Kidney (tissue), 14 donors: ENCODE data around the gene UCK1. TPM values are rescaled to one million over a fixed set of nuclear protein-coding genes. Genes with fewer than 3 reads are reported as not detected.

ENCODE experiments used
- DNase-seq, 5 donors: peaks; one replicate each; pipeline ENCODE4 v3.0.0-alpha.2; 2013 to 2020
- FAIRE-seq: peaks from 2 replicates; lab custom pipeline; 2012; peaks lifted over from hg19 to GRCh38; lab: Jason Lieb, UNC
- H3K27ac ChIP-seq, 2 donors: one replicate each; pipeline ENCODE4 v1.7.0; 2013; ENCODE audit warnings: low read depth in 2 of 2, low read length in 2 of 2, inconsistent platforms in 1 of 2
- H3K27me3 ChIP-seq: one replicate; pipeline ENCODE4 v1.7.1; 2013; ENCODE audit warnings: low read length, inconsistent platforms; ENCODE audit not compliant: control insufficient read depth, insufficient read depth
- H3K36me3 ChIP-seq, 3 donors: one replicate each; pipeline versions ENCODE4 v1.7.0 to v1.7.1; 2013; ENCODE audit warnings: low read length in 3 of 3, control low read depth in 1 of 3, inconsistent platforms in 1 of 3; ENCODE audit not compliant: insufficient read depth in 3 of 3, control insufficient read depth in 2 of 3
- H3K4me1 ChIP-seq, 3 donors: one replicate each; pipeline versions ENCODE4 v1.7.0 to v1.7.1; 2013; ENCODE audit warnings: low read length in 3 of 3, inconsistent platforms in 1 of 3, low read depth in 1 of 3; ENCODE audit not compliant: control insufficient read depth in 2 of 3, insufficient read depth in 2 of 3
- H3K4me3 ChIP-seq, 3 donors: one replicate each; pipeline versions ENCODE4 v1.7.0 to v1.8.1; 2013; ENCODE audit warnings: low read length in 3 of 3, control low read depth in 1 of 3, inconsistent platforms in 1 of 3
- H3K9ac ChIP-seq, 3 donors: one replicate each; pipeline versions ENCODE4 v1.7.0 to v1.7.1; 2013; ENCODE audit warnings: low read length in 3 of 3, control low read depth in 1 of 3, inconsistent platforms in 1 of 3
- H3K9me3 ChIP-seq, 3 donors: one replicate each; pipeline versions ENCODE4 v1.7.0 to v1.7.1; 2013; ENCODE audit warnings: low read length in 3 of 3, control low read depth in 1 of 3, inconsistent platforms in 1 of 3; ENCODE audit not compliant: control insufficient read depth in 2 of 3, insufficient read depth in 1 of 3
- CTCF ChIP-seq: IDR thresholded peaks from 3 replicates; pipeline ENCODE4 v1.5.1; 2012; ENCODE audit warnings: mild to moderate bottlenecking, moderate library complexity, borderline replicate concordance; ENCODE audit not compliant: insufficient read depth; ENCODE audit errors: extremely low read depth
- intact Hi-C: fragments of 100-400 bp; cut with DNase I; formaldehyde crosslinking; loops from one replicate; pipeline ENCODE4 v1.11.1; 2022
- polyA plus RNA-seq: library from polyadenylated mRNA; stranded (reverse); fragments of 350-450 nt; fragmentation: Illumina TruSeq; extraction: RNeasy Lipid Tissue Mini Kit (QIAGEN cat#74804); gene quantifications from one replicate; pipeline ENCODE4 v1.2.3, GENCODE V29; 2014; ENCODE audit warnings: low read depth, low replicate concordance; ENCODE audit not compliant: insufficient read depth
- total RNA-seq: library from RNA; stranded (reverse); fragmentation: NEBNext Ultra II Directional; extraction: Animal tissue kit (Norgen Biotek cat#: 25700); gene quantifications from one replicate; pipeline ENCODE4 v1.2.1, GENCODE V29; 2021
- donor health status: control.
- donor health status: control.
- donor health status: control.
- donor health status: control.
- donor health status: control.
- donor health status: DM: yes; HTN: yes; CAD: no.
- donor health status: Normal renal cell carcinoma (clear cell type).

UCK1 gene
- total and polyA plus RNA-seq, 2 donors from 2014 or later = 31.3 to 34.6 TPM

GRCh38 chr9:131534721-131535237 lies 3.7 kb upstream of the UCK1 start:
- Histone ChIP-seq H3K27me3 (no peaks in the 10 kb centered on the region), H3K9ac (no peak overlapping the region), H3K4me3 (no peak overlapping the region), H3K36me3 (peaks cover 0 to under 1% (median 0%) of the 10 kb centered on the region in 3 donors), H3K4me1 (peaks cover 0 to 8% (median 6%) of the 10 kb centered on the region in 3 donors), H3K9me3 (no peaks in the 10 kb centered on the region), H3K27ac (no peak overlapping the region)
- intact Hi-C loops = no loop called here
- DNase-seq (peak in 3 of 5 donors; percentile 21 to 53 (median 38)), FAIRE-seq (no peak)
- no peak for TF ChIP-seq CTCF

GRCh38 chr9:131530546-131530919 lies 530 bp downstream of the UCK1 start:
- peak; percentile 57 to 87 (median 78) for DNase-seq
- H3K4me3 ChIP-seq = peak overlapping the region; percentile 70 to 87 (median 81)
- H3K27ac ChIP-seq = no peak overlapping the region
- H3K36me3 ChIP-seq = peaks cover 2 to 19% (median 7%) of the 10 kb centered on the region in 3 donors
- peak overlapping the region; percentile 27 to 82 (median 69) for H3K9ac ChIP-seq
- H3K27me3 ChIP-seq = no peaks in the 10 kb centered on the region
- intact Hi-C loops = no loop called here
- peaks cover 0 to 13% (median 7%) of the 10 kb centered on the region in 3 donors for H3K4me1 ChIP-seq
- no peak for FAIRE-seq
- no peaks in the 10 kb centered on the region for H3K9me3 ChIP-seq
- TF ChIP-seq CTCF = no peak

- Histone ChIP-seq H3K36me3 (peaks cover 2 to 21% (median 7%) of the 10 kb centered on the region in 3 donors), H3K9me3 (no peaks in the 10 kb centered on the region), H3K27me3 (no peaks in the 10 kb centered on the region), H3K27ac (no peak overlapping the region), H3K9ac (peak overlapping the region; percentile 27 to 82 (median 69)), H3K4me3 (peak overlapping the region; percentile 70 to 87 (median 81)), H3K4me1 (peaks cover 0 to 13% (median 7%) of the 10 kb centered on the region in 3 donors)
- DNase-seq (no peak), FAIRE-seq (no peak)
- intact Hi-C loops = no loop called here
- no peak for TF ChIP-seq CTCF
These were observed 1.2 kb downstream of the UCK1 start for GRCh38 chr9:131529597-131530545.
